H1 (cell line): ENCODE data around the gene TRIM31. TPM values are rescaled to one million over a fixed set of nuclear protein-coding genes. Genes with fewer than 3 reads are reported as not detected.
A peak's percentile ranks its signal among the peaks of the same experiment; 100 is the strongest.

Source experiments
- CTCF ChIA-PET: fragments of 300-600 bp; sonication (Branson Sonifier 250); formaldehyde crosslinking; loops from one replicate; lab custom pipeline; 2021; ENCODE audit not compliant: partially characterized antibody; lab: Charles Lee
- POLR2A ChIA-PET: fragments of 300-600 bp; sonication (Branson Sonifier 250); formaldehyde crosslinking; loops from one replicate; lab custom pipeline; 2021; ENCODE audit warnings: inconsistent platforms; ENCODE audit not compliant: partially characterized antibody; lab: Charles Lee
- DNase-seq, 2 experiments: peaks; one replicate each; pipeline versions ENCODE4 v3.0.0 to v3.0.0-alpha.2; 2010 to 2022; ENCODE audit warnings: low spot score in 2 of 2, low read depth in 1 of 2, mixed read lengths in 1 of 2
- FAIRE-seq: peaks from 2 replicates; lab custom pipeline; 2011; peaks lifted over from hg19 to GRCh38; lab: Jason Lieb, UNC
- H2AFZ ChIP-seq: 2 replicates; pipeline ENCODE4 v1.8.1; 2012; ENCODE audit warnings: low read length, inconsistent platforms
- H2AK5ac ChIP-seq: 2 replicates; pipeline ENCODE4 v1.6.1; 2013; ENCODE audit warnings: low read depth, low read length
- H2BK120ac ChIP-seq: replicated peaks from 2 replicates; pipeline ENCODE3; 2013; ENCODE audit warnings: low read depth, low read length, inconsistent platforms
- H2BK12ac ChIP-seq: 2 replicates; pipeline ENCODE4 v1.6.1; 2013; ENCODE audit warnings: low read depth, low read length
- H2BK15ac ChIP-seq: 2 replicates; pipeline ENCODE4 v1.6.1; 2013; ENCODE audit warnings: low read length
- H2BK20ac ChIP-seq: 2 replicates; pipeline ENCODE4 v1.6.1; 2013; ENCODE audit warnings: low read length
- H2BK5ac ChIP-seq: 2 replicates; pipeline ENCODE4 v1.6.1; 2013; ENCODE audit warnings: low read depth, low read length
- H3K14ac ChIP-seq: 2 replicates; pipeline ENCODE4 v1.6.1; 2013; ENCODE audit warnings: inconsistent platforms; ENCODE audit not compliant: insufficient read length
- H3K18ac ChIP-seq: 2 replicates; pipeline ENCODE4 v1.6.1; 2013; ENCODE audit warnings: low read length; ENCODE audit errors: extremely low read depth
- H3K23ac ChIP-seq: 2 replicates; pipeline ENCODE4 v1.6.1; 2013; ENCODE audit warnings: inconsistent platforms; ENCODE audit not compliant: insufficient read length
- H3K23me2 ChIP-seq: 2 replicates; pipeline ENCODE4 v1.6.1; 2013; ENCODE audit warnings: low read depth, low read length
- H3K27ac ChIP-seq: 2 replicates; pipeline ENCODE4 v1.6.1; 2011; ENCODE audit warnings: low read depth, low read length, inconsistent platforms
- H3K27me3 ChIP-seq, 4 experiments: replicated peaks in 1 of 4; 1 replicate in 1 of 4; 2 replicates in 3 of 4; pipeline versions ENCODE4 v1.6.1 to v1.8.1; 2011 to 2013; ENCODE audit warnings: low read length in 3 of 4, mild to moderate bottlenecking in 3 of 4, inconsistent platforms in 2 of 4, mixed read lengths in 2 of 4, moderate library complexity in 1 of 4; ENCODE audit not compliant: control insufficient read depth in 3 of 4, insufficient read depth in 3 of 4; ENCODE audit errors: extremely low read depth in 1 of 4
- H3K36me3 ChIP-seq, 4 experiments: 2 replicates each; pipeline versions ENCODE4 v1.6.1 to v1.8.1; 2011 to 2013; ENCODE audit warnings: mild to moderate bottlenecking in 4 of 4, low read length in 3 of 4, moderate library complexity in 2 of 4, control low read depth in 1 of 4, inconsistent platforms in 1 of 4; ENCODE audit not compliant: insufficient read depth in 4 of 4, control insufficient read depth in 2 of 4
- H3K4ac ChIP-seq: replicated peaks from 2 replicates; pipeline ENCODE3; 2013; ENCODE audit warnings: low read length, low read depth, mixed read lengths, inconsistent platforms; ENCODE audit not compliant: insufficient read length
- H3K4me1 ChIP-seq, 4 experiments: replicated peaks in 1 of 4; 1 replicate in 1 of 4; 2 replicates in 3 of 4; pipeline versions ENCODE4 v1.6.1 to v1.8.1; 2011 to 2013; ENCODE audit warnings: low read length in 3 of 4, inconsistent platforms in 2 of 4, mixed read lengths in 1 of 4; ENCODE audit not compliant: insufficient read depth in 4 of 4, control insufficient read depth in 3 of 4
- H3K4me2 ChIP-seq, 2 experiments: 2 replicates each; pipeline versions ENCODE4 v1.6.1 to v1.8.1; 2011 to 2013; ENCODE audit warnings: low read depth in 2 of 2, low read length in 2 of 2, control low read depth in 1 of 2, inconsistent platforms in 1 of 2, mild to moderate bottlenecking in 1 of 2; ENCODE audit not compliant: insufficient read depth in 1 of 2
- H3K4me3 ChIP-seq, 4 experiments: fragments of 200-600, 300-600 bp in 1 of 4; sonication (generic), shearing (Covaris generic), sonication (Bioruptor Twin) in 1 of 4; 2 replicates each; pipeline versions ENCODE4 v1.5.1 to v1.8.1; 2011 to 2016; ENCODE audit warnings: low read length in 4 of 4, low read depth in 3 of 4, control low read depth in 2 of 4, inconsistent platforms in 2 of 4, mild to moderate bottlenecking in 2 of 4, mixed read lengths in 1 of 4, moderate library complexity in 1 of 4; ENCODE audit not compliant: insufficient read depth in 2 of 4; ENCODE audit errors: extremely low read depth in 1 of 4
- H3K56ac ChIP-seq: replicated peaks from 2 replicates; pipeline ENCODE3; 2013; ENCODE audit warnings: low read depth, mild to moderate bottlenecking, mixed read lengths, low read length, inconsistent platforms; ENCODE audit not compliant: insufficient read length
- H3K79me1 ChIP-seq: 2 replicates; pipeline ENCODE4 v1.6.1; 2013; ENCODE audit warnings: low read depth, low read length, control low read depth
- H3K79me2 ChIP-seq, 2 experiments: 2 replicates each; pipeline versions ENCODE4 v1.6.1 to v1.8.1; 2012 to 2013; ENCODE audit warnings: low read length in 2 of 2, mild to moderate bottlenecking in 2 of 2, inconsistent platforms in 1 of 2; ENCODE audit not compliant: insufficient read depth in 2 of 2, control insufficient read depth in 1 of 2
- H3K9ac ChIP-seq, 4 experiments: replicated peaks in 1 of 4; 1 replicate in 1 of 4; 2 replicates in 3 of 4; pipeline versions ENCODE4 v1.6.1 to v1.8.1; 2011 to 2013; ENCODE audit warnings: low read depth in 3 of 4, low read length in 3 of 4, control low read depth in 2 of 4, mild to moderate bottlenecking in 2 of 4, moderate library complexity in 2 of 4, inconsistent platforms in 1 of 4; ENCODE audit errors: extremely low read depth in 1 of 4
- H3K9me3 ChIP-seq, 2 experiments: 2 replicates each; pipeline versions ENCODE4 v1.6.1 to v1.8.1; 2012 to 2013; ENCODE audit warnings: mild to moderate bottlenecking in 2 of 2, moderate library complexity in 2 of 2, control low read depth in 1 of 2, inconsistent platforms in 1 of 2, low read depth in 1 of 2, low read length in 1 of 2, mixed read lengths in 1 of 2; ENCODE audit not compliant: insufficient read depth in 2 of 2
- H4K20me1 ChIP-seq, 2 experiments: replicated peaks in 1 of 2; 2 replicates each; pipeline versions ENCODE3 to v1.8.1; 2011 to 2013; ENCODE audit warnings: inconsistent platforms in 2 of 2, low read length in 2 of 2, mild to moderate bottlenecking in 1 of 2; ENCODE audit not compliant: insufficient read depth in 2 of 2, control insufficient read depth in 1 of 2
- H4K5ac ChIP-seq: 2 replicates; pipeline ENCODE4 v1.6.1; 2013; ENCODE audit warnings: low read length, low read depth, mixed read lengths, inconsistent platforms; ENCODE audit not compliant: insufficient read length
- H4K8ac ChIP-seq: 2 replicates; pipeline ENCODE4 v1.8.0; 2013; ENCODE audit warnings: mild to moderate bottlenecking, moderate library complexity, low read length, inconsistent platforms; ENCODE audit not compliant: insufficient read depth; ENCODE audit errors: extremely low read depth
- H4K91ac ChIP-seq: replicated peaks from 2 replicates; pipeline ENCODE3; 2013; ENCODE audit warnings: low read length, mixed read lengths, inconsistent platforms; ENCODE audit not compliant: insufficient read length
- CBX5 ChIP-seq: fragments of 300-800, 300-1000 bp; sonication (generic); IDR thresholded peaks from 2 replicates; pipeline ENCODE4 v1.7.1; 2016; ENCODE audit warnings: antibody characterized with exemption, low read length, low read depth
- EGR1 ChIP-seq: IDR thresholded peaks from 2 replicates; pipeline ENCODE4 v1.6.1; 2011; ENCODE audit warnings: low read depth, low read length, borderline replicate concordance
- PHF8 ChIP-seq: fragments of 200-600 bp; sonication (generic); conservative IDR thresholded peaks from 2 replicates; pipeline ENCODE4 v1.7.1; 2012; ENCODE audit warnings: low read depth, mild to moderate bottlenecking, inconsistent platforms, low read length, moderate library complexity
- WGBS, 2 experiments: shearing (Covaris generic) in 1 of 2; methylation state at CpG; one replicate each; pipeline versions ENCODE4 v1.1.6 to v1.1.7; 2013 to 2015; ENCODE audit warnings: low lambda C conversion rate in 2 of 2, mixed read lengths in 2 of 2, inconsistent platforms in 1 of 2, low coverage in 1 of 2, missing lambda C conversion rate in 1 of 2; ENCODE audit not compliant: insufficient replicate concordance in 2 of 2, insufficient coverage in 1 of 2, insufficient read length in 1 of 2; ENCODE audit errors: extremely low coverage in 1 of 2, missing lambda C conversion rate in 1 of 2; 5-methylcytosine and 5-hydroxymethylcytosine counted together
- polyA plus RNA-seq, 7 experiments: library from polyadenylated mRNA; depleted of rRNA in 3 of 7; stranded (reverse) in 5 of 7; unstranded in 2 of 7; fragments of >200 nt in 5 of 7; fragments of 200-250 nt in 2 of 7; gene quantifications; 1 replicate in 5 of 7; 2 replicates in 1 of 7; 4 replicates in 1 of 7; pipeline versions ENCODE4 v1.2.1 to v1.2.3, GENCODE V29; 2011 to 2013; ENCODE audit warnings: missing spikeins in 2 of 7, mixed read lengths in 2 of 7
- total RNA-seq: library from RNA; stranded (reverse); fragmentation: NEBNext Ultra II Directional; extraction: Animal tissue kit (Norgen Biotek cat#: 25700); gene quantifications from 2 replicates; pipeline ENCODE4 v1.2.1, GENCODE V29; 2021

Gene TRIM31
- total and polyA plus RNA-seq, 2 of the 8 experiments (the other 6 are each of a cell fraction or from before 2014, with no cell fraction given): not detected

GRCh38 chr6:30073489-30074235, 39.2 kb downstream of the TRIM31 start:
- Histone ChIP-seq H2BK20ac (0 out of 2 replicates have a peak overlapping the region, but pooled peaks have one; percentile 72), H3K18ac (peak overlapping the region; percentile 51; the same call in 1 of the 2 replicates), H3K23ac (no peak overlapping the region), H4K8ac (no peak overlapping the region), H3K79me1 (no peaks in the 10 kb centered on the region)
- CTCF ChIA-PET: interaction anchor here (0.8 to 3.3 kb wide), 9 partner anchors 13 to 225 kb away, joined by 3 to 14 read pairs (median 5); no protein-coding TSS in a partner anchor
- TF ChIP-seq EGR1: no peak
- TF ChIP-seq CBX5: no peak
- no peak for TF ChIP-seq PHF8
- TF ChIP-seq, all 59 proteins: peak for 0
- peak overlapping the region; percentile 72; the same call in 1 of the 2 replicates for H2BK15ac ChIP-seq
- H4K20me1 ChIP-seq: no peaks in the 10 kb centered on the region
- no peak for DNase-seq
- H3K36me3 ChIP-seq: no peaks in the 10 kb centered on the region
- no peak overlapping the region for H3K56ac ChIP-seq
- no peak overlapping the region for H3K9ac ChIP-seq
- H2BK12ac ChIP-seq: 0 out of 2 replicates have a peak overlapping the region, but pooled peaks have one; percentile 27
- no peak for FAIRE-seq
- H2BK120ac ChIP-seq: no peak overlapping the region
- H2AFZ ChIP-seq: no peak overlapping the region; the same call in 1 of the 2 replicates
- H2BK5ac ChIP-seq: no peak overlapping the region
- peaks cover 23% of the 10 kb centered on the region for H3K23me2 ChIP-seq
- H3K4me3 ChIP-seq: peak overlapping the region; percentile 52 to 82 (median 72); a peak in 7 of 8 replicates
- POLR2A ChIA-PET: interaction anchor here (1.0 to 1.5 kb wide), 4 partner anchors 13 to 30 kb away, joined by 3 to 14 read pairs (median 3); partner anchors contain the start of gene POLR1H
- 35% methylated on average over 7 of the region's 7 CpGs; no CpG with 5 or more reads in 1 of the 2 experiments for WGBS, 2 experiments
- no peak overlapping the region for H4K5ac ChIP-seq
- peaks cover 10 to 30% (median 14%) of the 10 kb centered on the region in 4 experiments; a peak in 6 of 7 replicates for H3K4me1 ChIP-seq
- H3K79me2 ChIP-seq: no peaks in the 10 kb centered on the region
- peaks cover 41 to 67% (median 61%) of the 10 kb centered on the region in 4 experiments for H3K27me3 ChIP-seq
- no peak overlapping the region for H3K4ac ChIP-seq
- no peaks in the 10 kb centered on the region for H3K9me3 ChIP-seq
- H3K14ac ChIP-seq: no peak overlapping the region
- no peak overlapping the region for H3K27ac ChIP-seq
- no peak overlapping the region for H4K91ac ChIP-seq
- peak overlapping the region; percentile 80 to 98 for H3K4me2 ChIP-seq
- H2AK5ac ChIP-seq: no peak overlapping the region
